Measurements from ENCODE around the gene CST6. TPM values are rescaled to one million over a fixed set of nuclear protein-coding genes. Genes with fewer than 3 reads are reported as not detected.

Gene CST6
- total and polyA plus RNA-seq, 2 of the 4 experiments (the other 2 are of a cell fraction), result 0.54 to 3.0 TPM

GRCh38 chr11:66050581-66051231 lies 38.9 kb downstream of the CST6 start:
- H3K4ac ChIP-seq (ENCODE audit: low read depth, low read length), result peak overlapping the region; percentile 84
- H2AFZ ChIP-seq (replicated peaks; ENCODE audit: low read length, poor library complexity), result peak overlapping the region; percentile 95
- ATAC-seq (ENCODE audit: low read depth) (no peak), DNase-seq (no peak)
- peak overlapping the region; percentile 76 for H4K91ac ChIP-seq (ENCODE audit: insufficient read depth, low read depth, low read length)
- H2BK120ac ChIP-seq (ENCODE audit: low read depth, low read length), result no peak overlapping the region
- H3K23ac ChIP-seq (ENCODE audit: low read depth, low read length), result peak overlapping the region; percentile 81; the same call in 1 of the 2 replicates
- no peaks in the 10 kb centered on the region for H3K9me3 ChIP-seq (ENCODE audit: control insufficient read depth, insufficient read depth, low read length)
- peak overlapping the region; percentile 83 for H4K5ac ChIP-seq (ENCODE audit: low read depth, low read length)
- H3K79me1 ChIP-seq (ENCODE audit: low read depth in 1 of 2, low read length in 2 of 2), result peaks cover 13 to 37% of the 10 kb centered on the region in 2 experiments
- WGBS, 2 experiments (ENCODE audit: extremely low coverage in 2 of 2, insufficient read length in 1 of 2), result no CpG with 5 or more reads among the region's 5 CpGs
- H2AK5ac ChIP-seq (ENCODE audit: low read depth, low read length), result peak overlapping the region; percentile 92
- peak overlapping the region; percentile 92 to 97 for H4K8ac ChIP-seq (ENCODE audit: low read depth in 2 of 2, low read length in 2 of 2)
- peak overlapping the region; percentile 99 for H2AK9ac ChIP-seq (replicated peaks; ENCODE audit: low read depth, low read length, poor library complexity)
- H3K36me3 ChIP-seq (ENCODE audit: control insufficient read depth, insufficient read depth, low read length), result peaks cover 11% of the 10 kb centered on the region
- H4K20me1 ChIP-seq (ENCODE audit: insufficient read depth, low read length), result peaks cover 11% of the 10 kb centered on the region; the same call in 1 of the 2 replicates
- 0 out of 2 replicates have a peak overlapping the region, but pooled peaks have one; percentile 19 for H3K56ac ChIP-seq (ENCODE audit: extremely low read depth, insufficient read depth, low read length)
- peak overlapping the region; percentile 58; the same call in 1 of the 2 replicates for H3K27ac ChIP-seq (ENCODE audit: insufficient read depth, low read length)
- no TSS peak for BruUV-seq (replicated peaks)
- no peak for TF ChIP-seq BHLHE40 (IDR thresholded peaks at IDR 0.05; ENCODE audit: low read depth, low read length)
- TF ChIP-seq MAFK (IDR thresholded peaks at IDR 0.05; ENCODE audit: low read depth, low read length), result no peak
- no peak for TF ChIP-seq ELK1 (IDR thresholded peaks at IDR 0.05; ENCODE audit: borderline replicate concordance, low read depth, low read length)
- no peak for TF ChIP-seq RFX5 (IDR thresholded peaks at IDR 0.05; ENCODE audit: low read depth, low read length)
- TF ChIP-seq MAZ (IDR thresholded peaks at IDR 0.05; ENCODE audit: borderline replicate concordance, low read depth, low read length), result no peak
- TF ChIP-seq NFE2L2 (IDR thresholded peaks at IDR 0.05; ENCODE audit: low read depth, low read length), result no peak
- no peak for TF ChIP-seq CEBPB (IDR thresholded peaks at IDR 0.05; ENCODE audit: low read depth, low read length)
- TF ChIP-seq POLR2A (IDR thresholded peaks at IDR 0.05; ENCODE audit: low read depth, low read length), result no peak
- TF ChIP-seq USF2 (IDR thresholded peaks at IDR 0.05; ENCODE audit: low read depth, low read length), result no peak
- no peak for TF ChIP-seq RAD21 (IDR thresholded peaks at IDR 0.05; ENCODE audit: low read length)
- no peak for TF ChIP-seq FOS (IDR thresholded peaks at IDR 0.05; ENCODE audit: low read depth, low read length)
- no peak for TF ChIP-seq RCOR1 (IDR thresholded peaks at IDR 0.05; ENCODE audit: insufficient replicate concordance, low read length)
- no peak for TF ChIP-seq CHD1 (IDR thresholded peaks at IDR 0.05; ENCODE audit: low read depth, low read length)
- intact Hi-C loops (cut with micrococcal nuclease) (no loop called here), in situ Hi-C loops (cut with MboI; ENCODE audit: low sequenced_read_pairs) (no loop called here), dilution Hi-C loops (cut with HindIII; ENCODE audit: low sequenced_read_pairs, unreplicated experiment) (no loop called here)
- peaks cover 8% of the 10 kb centered on the region for H3K4me1 ChIP-seq (ENCODE audit: control insufficient read depth, insufficient read depth, low read length)
- POLR2A ChIA-PET (ENCODE audit: unreplicated experiment), result no interaction called here
- H2BK5ac ChIP-seq (ENCODE audit: low read depth, low read length, poor library complexity, severe bottlenecking), result peak overlapping the region; percentile 48
- 0 out of 2 replicates have a peak, but pooled peaks cover 7% of the 10 kb centered on the region for H3K9me1 ChIP-seq (ENCODE audit: insufficient read depth, low read length)
- no peak overlapping the region for H3K4me2 ChIP-seq (ENCODE audit: low read depth, low read length)
- H2BK20ac ChIP-seq (ENCODE audit: low read depth, low read length), result no peak overlapping the region
- peaks cover 23% of the 10 kb centered on the region; the same call in 1 of the 2 replicates for H3K27me3 ChIP-seq (ENCODE audit: control insufficient read depth, insufficient read depth, low read length)
- peak overlapping the region; percentile 76; the same call in 1 of the 2 replicates for H3K9ac ChIP-seq (ENCODE audit: low read depth, low read length)
- H2BK15ac ChIP-seq (ENCODE audit: low read depth, low read length), result 0 out of 3 replicates have a peak overlapping the region, but pooled peaks have one; percentile 50
- CTCF ChIA-PET, result interaction anchor here (2.1 kb wide), 1 partner anchor 18 kb away, joined by 11 read pairs; no protein-coding TSS in a partner anchor
- peak overlapping the region; percentile 89; the same call in 1 of the 2 replicates for H3K14ac ChIP-seq (replicated peaks; ENCODE audit: low read depth, low read length)
- no peak overlapping the region for H3K18ac ChIP-seq (ENCODE audit: low read depth, low read length)
- H3K4me3 ChIP-seq (ENCODE audit: insufficient read depth, low read depth, low read length), result no peak overlapping the region

Data from IMR-90 (cell line).